Measurements from ENCODE around the gene CYP26C1. TPM values are rescaled to one million over a fixed set of nuclear protein-coding genes. Genes with fewer than 3 reads are reported as not detected.

The CYP26C1 gene
- total RNA-seq, 6 donors from 2014 or later: 0.22 to 0.46 (median 0.37) TPM; not detected in 1

GRCh38 chr10:93073539-93074146 lies 13.0 kb downstream of the CYP26C1 start, which contains the start of gene CYP26A1:
Gene CYP26A1, plus strand, starts transcription at chr10:93073893. Its CDS starts 42 bp downstream, at chr10:93073935.
- H3K4me3 ChIP-seq: peak within 1 kb of the TSS in 3 of 4 donors; percentile 31 to 47 (median 42)
- H3K27ac ChIP-seq: no peak within 1 kb of the TSS
- DNase-seq (peak in 1 of 2 donors; percentile 80), ATAC-seq (ENCODE audit: low FRiP score in 2 of 2) (no peak)
- H3K36me3 ChIP-seq: no peaks in the 10 kb centered on the region
- H3K9me3 ChIP-seq: no peaks in the 10 kb centered on the region
- no peak for TF ChIP-seq POLR2AphosphoS5 (IDR thresholded peaks at IDR 0.05)
- TF ChIP-seq POLR2A (IDR thresholded peaks at IDR 0.05): no peak
- no peak for TF ChIP-seq EP300 (IDR thresholded peaks at IDR 0.05)
- no peak for TF ChIP-seq CTCF (IDR thresholded peaks at IDR 0.05)
- H3K4me1 ChIP-seq: peaks cover 32 to 51% (median 39%) of the 10 kb centered on the region in 4 donors
- WGBS, 2 donors: 2 to 3% methylated on average over 7 to 38 of the region's 52 CpGs
- peaks cover 0 to 45% (median 29%) of the 10 kb centered on the region in 4 donors for H3K27me3 ChIP-seq

- Histone ChIP-seq H3K36me3 (no peaks in the 10 kb centered on the region), H3K4me3 (peak overlapping the region in 3 of 4 donors; percentile 31 to 47 (median 42)), H3K9me3 (no peaks in the 10 kb centered on the region), H3K4me1 (peaks cover 30 to 46% (median 35%) of the 10 kb centered on the region in 4 donors), H3K27ac (no peak overlapping the region), H3K27me3 (peaks cover 0 to 40% (median 27%) of the 10 kb centered on the region in 4 donors)
- TF ChIP-seq EP300 (IDR thresholded peaks at IDR 0.05): no peak
- WGBS, 2 donors: 0 to 6% methylated on average over 13 to 25 of the region's 40 CpGs
- ATAC-seq (ENCODE audit: low FRiP score in 2 of 2): no peak
- DNase-seq: no peak
These were observed 13.6 kb downstream of the CYP26C1 start for GRCh38 chr10:93074147-93074596.

GRCh38 chr10:93074597-93075368 lies 14.2 kb downstream of the CYP26C1 start:
- WGBS, 2 donors: 2 to 6% methylated on average over 13 to 64 of the region's 67 CpGs
- Histone ChIP-seq H3K27me3 (peaks cover 0 to 39% (median 27%) of the 10 kb centered on the region in 4 donors), H3K27ac (no peak overlapping the region), H3K4me1 (peaks cover 30 to 46% (median 36%) of the 10 kb centered on the region in 4 donors), H3K4me3 (peak overlapping the region in 2 of 4 donors; percentile 31 to 47), H3K36me3 (no peaks in the 10 kb centered on the region), H3K9me3 (no peaks in the 10 kb centered on the region)
- ATAC-seq (ENCODE audit: low FRiP score in 2 of 2): no peak
- TF ChIP-seq POLR2A (IDR thresholded peaks at IDR 0.05) (no peak), EP300 (IDR thresholded peaks at IDR 0.05) (no peak)
- peak in 1 of 2 donors; percentile 81 for DNase-seq

- H3K27ac ChIP-seq: no peak overlapping the region
- H3K27me3 ChIP-seq: peaks cover 0 to 38% (median 27%) of the 10 kb centered on the region in 4 donors
- H3K9me3 ChIP-seq: no peaks in the 10 kb centered on the region
- no peaks in the 10 kb centered on the region for H3K36me3 ChIP-seq
- H3K4me3 ChIP-seq: no peak overlapping the region
- DNase-seq (no peak), ATAC-seq (ENCODE audit: low FRiP score in 2 of 2) (no peak)
- TF ChIP-seq POLR2A (IDR thresholded peaks at IDR 0.05) (no peak), POLR2AphosphoS5 (IDR thresholded peaks at IDR 0.05) (no peak), EP300 (IDR thresholded peaks at IDR 0.05) (no peak), CTCF (IDR thresholded peaks at IDR 0.05) (no peak)
- H3K4me1 ChIP-seq: peaks cover 30 to 52% (median 42%) of the 10 kb centered on the region in 4 donors
- WGBS, 2 donors: 28 to 32% methylated on average over 21 to 24 of the region's 25 CpGs
These were observed 15.0 kb downstream of the CYP26C1 start for GRCh38 chr10:93075369-93076221.

- H3K9me3 ChIP-seq: no peaks in the 10 kb centered on the region
- peaks cover 27 to 42% (median 39%) of the 10 kb centered on the region in 4 donors for H3K4me1 ChIP-seq
- ATAC-seq (ENCODE audit: low FRiP score in 2 of 2): no peak
- no peak for DNase-seq
- no peak overlapping the region for H3K27ac ChIP-seq
- no peak overlapping the region for H3K4me3 ChIP-seq
- peaks cover 0 to 36% (median 23%) of the 10 kb centered on the region in 4 donors for H3K27me3 ChIP-seq
- 56 to 66% methylated on average over 1 to 2 of the region's 2 CpGs for WGBS, 2 donors
- TF ChIP-seq EP300 (IDR thresholded peaks at IDR 0.05) (no peak), CTCF (IDR thresholded peaks at IDR 0.05) (no peak), POLR2AphosphoS5 (IDR thresholded peaks at IDR 0.05) (no peak), POLR2A (IDR thresholded peaks at IDR 0.05) (no peak)
- H3K36me3 ChIP-seq: no peaks in the 10 kb centered on the region
These were observed 16.3 kb downstream of the CYP26C1 start for GRCh38 chr10:93076871-93077270.

Data from upper lobe of left lung (tissue), 6 donors.